Germinal center (tissue), 1 donor: Measurements from ENCODE around the gene FCGR3B.
"Not testable (repeated sequence)": the region's sequence is repeated elsewhere in the genome, so short reads cannot be mapped to it uniquely, and the experiment has no call there.

Experiments
- DNase-seq: peaks from one replicate; pipeline ENCODE4 v3.0.0; 2012; ENCODE audit warnings: mixed read lengths, low spot score

The FCGR3B gene

GRCh38 chr1:161631076-161631475 lies at the start of gene FCGR3B:
TSS of gene FCGR3B (minus strand) at chr1:161631176. CDS start at chr1:161631094, 82 bp downstream.
- no peak for DNase-seq

GRCh38 chr1:161678500-161678899 lies 47.5 kb upstream of the FCGR3B start:
- no peak for DNase-seq

- DNase-seq, result no peak
These were observed 46.1 kb upstream of the FCGR3B start for GRCh38 chr1:161676958-161677689.

- DNase-seq, result no peak
These were observed 45.5 kb upstream of the FCGR3B start for GRCh38 chr1:161676441-161676840.

GRCh38 chr1:161674908-161675307 lies 43.9 kb upstream of the FCGR3B start:
- DNase-seq, result not testable (repeated sequence)

- not testable (repeated sequence) for DNase-seq
These were observed 43.5 kb upstream of the FCGR3B start for GRCh38 chr1:161674447-161674846.

DNA sequence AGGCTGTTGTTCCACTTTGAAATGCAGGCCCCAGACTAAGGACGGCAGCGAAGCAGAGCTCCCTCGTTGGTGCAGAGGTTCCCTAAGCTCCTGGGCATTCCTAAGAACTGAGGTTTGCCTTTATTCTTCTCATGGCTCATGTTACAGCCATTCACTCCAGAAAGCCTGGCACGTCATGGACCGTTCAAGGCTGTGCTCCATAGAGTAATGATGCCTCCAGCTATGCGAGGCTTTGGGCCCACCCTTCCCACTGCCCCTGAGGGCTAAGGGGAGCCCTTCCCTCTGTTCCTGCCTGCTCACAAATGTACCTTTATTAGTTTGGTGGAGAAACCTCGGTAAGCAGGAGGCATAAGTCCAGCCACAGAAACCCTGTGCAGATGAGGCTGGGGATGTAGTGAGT lies 42.5 kb upstream of the FCGR3B start:
- not testable (repeated sequence) for DNase-seq

- DNase-seq, result not testable (repeated sequence)
These were observed 40.4 kb upstream of the FCGR3B start for GRCh38 chr1:161671045-161672020.

- not testable (repeated sequence) for DNase-seq
These were observed 33.7 kb upstream of the FCGR3B start for GRCh38 chr1:161664689-161665088.

- not testable (repeated sequence) for DNase-seq
These were observed 32.6 kb upstream of the FCGR3B start for GRCh38 chr1:161663569-161663968.

DNA sequence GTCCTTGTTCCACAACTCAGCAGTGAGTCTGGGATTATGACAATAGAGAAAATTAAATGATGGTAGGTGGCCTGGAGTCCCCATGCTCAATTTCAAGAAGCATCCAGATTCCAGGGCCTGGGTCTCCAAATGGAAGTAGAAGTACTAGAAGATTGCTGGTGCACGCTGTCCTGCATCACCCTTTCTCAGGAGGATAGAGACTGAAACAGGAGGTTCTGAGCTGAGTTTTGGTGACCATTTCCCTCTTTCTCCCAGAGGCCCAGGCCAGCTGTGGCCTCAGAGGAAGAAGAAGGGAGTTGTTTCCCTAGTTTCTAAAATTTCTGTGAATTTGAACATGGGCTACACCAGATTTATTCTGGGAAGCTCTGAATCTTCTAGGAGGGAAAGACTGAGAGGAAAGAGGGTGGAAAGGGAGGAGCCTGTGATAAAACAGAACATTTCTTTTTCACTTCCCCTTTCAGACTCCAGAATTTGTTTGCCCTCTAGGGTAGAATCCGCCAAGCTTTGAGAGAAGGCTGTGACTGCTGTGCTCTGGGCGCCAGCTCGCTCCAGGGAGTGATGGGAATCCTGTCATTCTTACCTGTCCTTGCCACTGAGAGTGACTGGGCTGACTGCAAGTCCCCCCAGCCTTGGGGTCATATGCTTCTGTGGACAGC lies 31.8 kb upstream of the FCGR3B start, which contains the start of gene FCGR2B:
Gene FCGR2B (plus strand): TSS at position 460 of the 656 bp plus-strand sequence. CDS start 99 bp downstream, at position 559.
- DNase-seq, result not testable (repeated sequence)

DNA sequence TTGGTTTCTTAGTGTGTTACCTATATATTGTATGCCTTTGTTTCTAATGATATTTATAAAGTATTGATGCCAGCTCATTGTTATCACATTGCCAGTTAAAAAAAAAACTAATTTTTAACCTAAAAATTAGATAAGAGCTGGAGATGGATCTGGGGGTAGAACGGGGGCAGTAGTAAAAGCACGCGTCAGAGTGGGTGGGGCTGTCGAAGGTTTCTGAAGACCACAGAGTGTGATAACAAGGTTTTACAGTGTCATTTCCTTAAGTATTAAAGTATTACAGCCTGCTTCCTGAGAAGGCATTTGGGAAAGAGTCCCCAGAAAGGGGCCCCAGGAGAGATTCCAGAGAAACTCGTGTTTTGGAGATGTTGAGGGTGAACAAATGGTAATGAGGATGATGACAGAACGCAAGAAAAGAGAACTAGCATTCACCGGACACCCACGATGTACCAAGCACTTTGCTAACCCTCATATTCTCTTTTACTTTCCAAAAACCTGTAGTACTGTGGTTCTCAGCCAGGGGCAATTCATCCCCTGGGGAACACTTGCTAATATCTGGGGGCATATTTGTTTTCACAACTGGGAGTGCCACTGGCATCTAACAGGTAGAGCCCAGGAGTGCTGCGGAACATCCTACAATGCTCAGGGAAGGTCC lies 30.8 kb upstream of the FCGR3B start:
- DNase-seq, result not testable (repeated sequence)

- not testable (repeated sequence) for DNase-seq
These were observed 27.5 kb upstream of the FCGR3B start for GRCh38 chr1:161658524-161658923.

- DNase-seq, result not testable (repeated sequence)
These were observed 23.0 kb upstream of the FCGR3B start for GRCh38 chr1:161653971-161654370.

GRCh38 chr1:161653541-161653940 lies 22.6 kb upstream of the FCGR3B start:
- DNase-seq, result not testable (repeated sequence)

DNA sequence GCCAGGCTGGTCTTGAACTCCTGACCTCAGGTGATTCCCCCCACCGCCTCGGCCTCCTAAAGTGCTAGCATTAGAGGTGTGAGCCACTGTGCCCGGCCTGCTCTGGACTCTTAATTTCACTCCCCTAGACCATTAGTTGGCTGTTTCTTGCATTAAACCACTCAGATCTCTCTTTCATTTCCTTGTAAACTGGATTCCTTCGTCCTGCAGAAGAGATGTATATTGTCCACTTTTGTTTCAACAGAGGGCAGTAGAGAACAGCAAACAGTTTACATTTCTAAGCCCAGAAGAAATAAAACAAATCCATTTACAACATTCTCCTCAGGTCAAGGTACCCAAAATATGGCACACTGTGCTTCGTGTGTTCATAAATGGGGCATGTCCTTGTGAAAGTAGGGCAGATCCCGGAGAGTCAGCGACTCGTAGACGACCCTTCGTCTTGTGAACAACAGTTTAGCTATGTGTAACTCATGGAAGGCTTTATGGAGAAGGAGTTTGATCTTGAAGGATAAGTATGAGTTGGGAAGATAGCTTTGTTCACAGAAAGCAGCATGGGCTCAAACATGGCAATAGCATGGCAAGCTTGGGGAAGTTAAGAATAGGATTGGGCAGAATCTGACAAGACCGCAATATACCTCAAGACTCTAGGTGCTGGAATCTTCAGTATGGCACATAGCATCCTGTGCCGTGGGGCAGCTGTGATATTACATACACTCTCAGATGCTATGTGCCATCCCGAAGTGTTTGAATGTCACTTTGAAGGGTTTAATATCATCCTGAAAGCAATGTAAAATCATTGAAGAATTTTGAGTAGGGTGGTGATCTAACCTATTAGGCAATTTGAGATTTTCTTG lies 16.8 kb upstream of the FCGR3B start:
- DNase-seq, result not testable (repeated sequence)

GRCh38 chr1:161644855-161645254 lies 13.9 kb upstream of the FCGR3B start:
- not testable (repeated sequence) for DNase-seq

GRCh38 chr1:161643481-161644208 lies 12.7 kb upstream of the FCGR3B start:
- DNase-seq, result not testable (repeated sequence)

DNA sequence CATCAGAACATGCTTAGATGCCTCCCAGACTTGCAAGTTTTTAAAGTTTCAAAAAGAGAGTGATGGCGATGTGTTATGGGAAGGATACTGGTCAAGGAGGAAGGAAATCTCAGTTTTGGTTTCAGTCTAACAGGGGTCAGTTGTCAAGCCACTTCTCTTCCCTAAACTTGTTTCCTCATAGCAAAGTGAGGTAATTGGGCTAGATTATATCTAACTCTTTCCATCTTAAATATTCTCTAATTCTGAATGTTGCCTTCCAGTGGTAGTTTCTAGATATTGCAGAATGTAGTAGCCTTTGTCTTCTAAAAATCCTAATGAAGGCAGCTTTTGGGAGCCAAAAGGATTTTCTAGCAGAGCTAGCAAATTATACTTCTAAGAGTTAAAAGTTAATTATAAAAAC lies 11.7 kb upstream of the FCGR3B start:
- not testable (repeated sequence) for DNase-seq

GRCh38 chr1:161639203-161639602 lies 8.2 kb upstream of the FCGR3B start:
- DNase-seq, result not testable (repeated sequence)
